Measurements from ENCODE around the gene LSM8. TPM values are rescaled to one million over a fixed set of nuclear protein-coding genes. Genes with fewer than 3 reads are reported as not detected.
"Not testable (repeated sequence)": the region's sequence is repeated elsewhere in the genome, so short reads cannot be mapped to it uniquely, and the experiment has no call there.

LSM8 gene
- total RNA-seq (10 to 100 TPM; 40.7 to 50.3 TPM), polyA plus RNA-seq (46.9 TPM)

GRCh38 chr7:118183786-118184564 is at the start of gene LSM8:
TSS of gene LSM8 (plus strand) at chr7:118184164. CDS start at chr7:118184224, 60 bp downstream.
- Mint-ChIP-seq H3K27me3 (no peaks in the 10 kb centered on the region), H3K27ac (peak within 1 kb of the TSS; percentile 97 to 100 (median 99)), H3K36me3 (peaks cover 2 to 37% (median 4%) of the 10 kb centered on the region in 3 donors), H3K4me1 (peaks cover 43 to 55% (median 51%) of the 10 kb centered on the region in 3 donors), H3K4me3 (peak within 1 kb of the TSS; percentile 90 to 99 (median 97)), H3K9me3 (no peaks in the 10 kb centered on the region)
- DNase-seq, result peak; percentile 94 to 99 (median 97)
- ChIA-PET POLR2A (no interaction called here), CTCF (no interaction called here)
- Histone ChIP-seq H3K9me3 (ENCODE audit: low read length) (no peaks in the 10 kb centered on the region), H3K4me3 (ENCODE audit: low read length) (peak within 1 kb of the TSS; percentile 90), H3K36me3 (ENCODE audit: insufficient read depth, low read length) (peaks cover 11% of the 10 kb centered on the region), H3K27ac (ENCODE audit: low read depth, low read length) (peak within 1 kb of the TSS; percentile 95), H3K27me3 (ENCODE audit: insufficient read depth, low read length, poor library complexity, severe bottlenecking) (no peaks in the 10 kb centered on the region), H3K4me1 (ENCODE audit: insufficient read depth, low read length) (peaks cover 39% of the 10 kb centered on the region)

- CTCF ChIA-PET, POLR2A ChIA-PET: not testable (repeated sequence)
- H3K27me3 Mint-ChIP-seq, result peaks cover 16 to 26% of the 10 kb centered on the region in 2 donors
Observed at GRCh38 chr7:118134420-118134819, 49.5 kb upstream of the LSM8 start.

GRCh38 chr7:118140468-118140867 is 43.5 kb upstream of the LSM8 start:
- H3K27me3 ChIP-seq (ENCODE audit: insufficient read depth, low read length, poor library complexity, severe bottlenecking), result no peaks in the 10 kb centered on the region
- H3K27ac Mint-ChIP-seq, result no peak overlapping the region
- H3K9me3 ChIP-seq (ENCODE audit: low read length), result no peaks in the 10 kb centered on the region
- no peak overlapping the region for H3K27ac ChIP-seq (ENCODE audit: low read depth, low read length)
- H3K4me1 ChIP-seq (ENCODE audit: insufficient read depth, low read length), result no peaks in the 10 kb centered on the region
- H3K27me3 Mint-ChIP-seq, result peaks cover 11 to 21% of the 10 kb centered on the region in 2 donors
- no peak overlapping the region for H3K4me3 Mint-ChIP-seq
- H3K36me3 Mint-ChIP-seq, result no peaks in the 10 kb centered on the region
- peaks cover 0 to 1% (median 0%) of the 10 kb centered on the region in 5 donors for H3K9me3 Mint-ChIP-seq
- no peak for DNase-seq
- no peaks in the 10 kb centered on the region for H3K4me1 Mint-ChIP-seq
- H3K36me3 ChIP-seq (ENCODE audit: insufficient read depth, low read length), result no peaks in the 10 kb centered on the region
- ChIA-PET CTCF (no interaction called here), POLR2A (no interaction called here)
- no peak overlapping the region for H3K4me3 ChIP-seq (ENCODE audit: low read length)

More at GRCh38 chr7:118134420-118134819, 49.5 kb upstream of the LSM8 start:
- H3K9me3 Mint-ChIP-seq; H3K36me3 ChIP-seq (ENCODE audit: insufficient read depth, low read length); H3K4me1 Mint-ChIP-seq; H3K4me3 Mint-ChIP-seq; H3K9me3 ChIP-seq (ENCODE audit: low read length); H3K27ac Mint-ChIP-seq; DNase-seq; H3K27ac ChIP-seq (ENCODE audit: low read depth, low read length); H3K27me3 ChIP-seq (ENCODE audit: insufficient read depth, low read length, poor library complexity, severe bottlenecking); H3K4me3 ChIP-seq (ENCODE audit: low read length); H3K36me3 Mint-ChIP-seq; H3K4me1 ChIP-seq (ENCODE audit: insufficient read depth, low read length): not testable (repeated sequence)

- Mint-ChIP-seq H3K9me3 (no peaks in the 10 kb centered on the region), H3K27me3 (peaks cover 10 to 23% of the 10 kb centered on the region in 2 donors), H3K4me1 (no peaks in the 10 kb centered on the region), H3K4me3 (no peak overlapping the region), H3K27ac (no peak overlapping the region), H3K36me3 (no peaks in the 10 kb centered on the region)
- H3K36me3 ChIP-seq (ENCODE audit: insufficient read depth, low read length), result no peaks in the 10 kb centered on the region
- H3K27ac ChIP-seq (ENCODE audit: low read depth, low read length), result no peak overlapping the region
- H3K4me3 ChIP-seq (ENCODE audit: low read length), result no peak overlapping the region
- H3K9me3 ChIP-seq (ENCODE audit: low read length), result no peaks in the 10 kb centered on the region
- ChIA-PET POLR2A (no interaction called here), CTCF (no interaction called here)
- DNase-seq, result no peak
- H3K27me3 ChIP-seq (ENCODE audit: insufficient read depth, low read length, poor library complexity, severe bottlenecking), result no peaks in the 10 kb centered on the region
- no peaks in the 10 kb centered on the region for H3K4me1 ChIP-seq (ENCODE audit: insufficient read depth, low read length)
Observed at GRCh38 chr7:118142012-118142411, 42.0 kb upstream of the LSM8 start.

GRCh38 chr7:118148930-118149329 is 35.0 kb upstream of the LSM8 start:
- Mint-ChIP-seq H3K27me3 (peaks cover 11 to 28% of the 10 kb centered on the region in 2 donors), H3K27ac (no peak overlapping the region), H3K9me3 (no peaks in the 10 kb centered on the region), H3K4me1 (no peaks in the 10 kb centered on the region), H3K4me3 (no peak overlapping the region), H3K36me3 (no peaks in the 10 kb centered on the region)
- Histone ChIP-seq H3K4me3 (ENCODE audit: low read length) (no peak overlapping the region), H3K4me1 (ENCODE audit: insufficient read depth, low read length) (no peaks in the 10 kb centered on the region), H3K27me3 (ENCODE audit: insufficient read depth, low read length, poor library complexity, severe bottlenecking) (peaks cover 4% of the 10 kb centered on the region), H3K36me3 (ENCODE audit: insufficient read depth, low read length) (no peaks in the 10 kb centered on the region), H3K27ac (ENCODE audit: low read depth, low read length) (no peak overlapping the region), H3K9me3 (ENCODE audit: low read length) (no peaks in the 10 kb centered on the region)
- ChIA-PET CTCF (no interaction called here), POLR2A (no interaction called here)
- DNase-seq, result no peak

GRCh38 chr7:118149394-118149793 is 34.6 kb upstream of the LSM8 start:
- H3K36me3 ChIP-seq (ENCODE audit: insufficient read depth, low read length), result no peaks in the 10 kb centered on the region
- Mint-ChIP-seq H3K36me3 (no peaks in the 10 kb centered on the region), H3K27me3 (peaks cover 11 to 31% of the 10 kb centered on the region in 2 donors), H3K4me1 (no peaks in the 10 kb centered on the region), H3K27ac (no peak overlapping the region), H3K9me3 (no peaks in the 10 kb centered on the region), H3K4me3 (no peak overlapping the region)
- H3K4me1 ChIP-seq (ENCODE audit: insufficient read depth, low read length), result no peaks in the 10 kb centered on the region
- H3K9me3 ChIP-seq (ENCODE audit: low read length), result no peaks in the 10 kb centered on the region
- no peak overlapping the region for H3K4me3 ChIP-seq (ENCODE audit: low read length)
- no peak for DNase-seq
- H3K27me3 ChIP-seq (ENCODE audit: insufficient read depth, low read length, poor library complexity, severe bottlenecking), result peaks cover 4% of the 10 kb centered on the region
- POLR2A ChIA-PET, result no interaction called here
- CTCF ChIA-PET, result no interaction called here
- no peak overlapping the region for H3K27ac ChIP-seq (ENCODE audit: low read depth, low read length)

- DNase-seq, result no peak
- no peak overlapping the region for H3K4me3 Mint-ChIP-seq
- Histone ChIP-seq H3K4me1 (ENCODE audit: insufficient read depth, low read length) (no peaks in the 10 kb centered on the region), H3K4me3 (ENCODE audit: low read length) (no peak overlapping the region), H3K27me3 (ENCODE audit: insufficient read depth, low read length, poor library complexity, severe bottlenecking) (peaks cover 4% of the 10 kb centered on the region), H3K9me3 (ENCODE audit: low read length) (no peaks in the 10 kb centered on the region), H3K27ac (ENCODE audit: low read depth, low read length) (no peak overlapping the region), H3K36me3 (ENCODE audit: insufficient read depth, low read length) (no peaks in the 10 kb centered on the region)
- H3K27me3 Mint-ChIP-seq, result peaks cover 16 to 38% of the 10 kb centered on the region in 2 donors
- no peak overlapping the region for H3K27ac Mint-ChIP-seq
- no peaks in the 10 kb centered on the region for H3K4me1 Mint-ChIP-seq
- H3K9me3 Mint-ChIP-seq, result no peaks in the 10 kb centered on the region
- H3K36me3 Mint-ChIP-seq, result peaks cover 0 to 1% (median 0%) of the 10 kb centered on the region in 3 donors
- CTCF ChIA-PET, result no interaction called here
- POLR2A ChIA-PET, result no interaction called here
Observed at GRCh38 chr7:118151671-118152070, 32.3 kb upstream of the LSM8 start.

GRCh38 chr7:118152149-118152548 is 31.8 kb upstream of the LSM8 start:
- peaks cover 16 to 38% of the 10 kb centered on the region in 2 donors for H3K27me3 Mint-ChIP-seq
- Histone ChIP-seq H3K36me3 (ENCODE audit: insufficient read depth, low read length) (no peaks in the 10 kb centered on the region), H3K4me1 (ENCODE audit: insufficient read depth, low read length) (no peaks in the 10 kb centered on the region), H3K27ac (ENCODE audit: low read depth, low read length) (no peak overlapping the region), H3K27me3 (ENCODE audit: insufficient read depth, low read length, poor library complexity, severe bottlenecking) (peaks cover 4% of the 10 kb centered on the region), H3K9me3 (ENCODE audit: low read length) (no peaks in the 10 kb centered on the region), H3K4me3 (ENCODE audit: low read length) (no peak overlapping the region)
- H3K4me3 Mint-ChIP-seq, result no peak overlapping the region
- ChIA-PET CTCF (no interaction called here), POLR2A (no interaction called here)
- no peak overlapping the region for H3K27ac Mint-ChIP-seq
- DNase-seq, result no peak
- no peaks in the 10 kb centered on the region for H3K4me1 Mint-ChIP-seq
- no peaks in the 10 kb centered on the region for H3K9me3 Mint-ChIP-seq
- H3K36me3 Mint-ChIP-seq, result peaks cover 0 to 1% (median 0%) of the 10 kb centered on the region in 3 donors
